GM23248 (cell line): ENCODE results near the gene LTN1. TPM values are rescaled to one million over a fixed set of nuclear protein-coding genes. Genes with fewer than 3 reads are reported as not detected.

Experiments
- DNase-seq: peaks from one replicate; pipeline ENCODE4 v3.0.0-alpha.2; 2015
- H2AFZ ChIP-seq: fragments of 200-600 bp; sonication (generic); 2 replicates; pipeline ENCODE4 v1.6.1; 2016; ENCODE audit warnings: antibody characterized with exemption
- H3F3A ChIP-seq: fragments of 200-600 bp; sonication (generic); 2 replicates; pipeline ENCODE4 v1.6.1; 2016; ENCODE audit warnings: mild to moderate bottlenecking, antibody characterized with exemption, mixed run types; ENCODE audit not compliant: insufficient read depth
- H3K27ac ChIP-seq: fragments of 200-600 bp; sonication (generic); 2 replicates; pipeline ENCODE4 v1.5.1; 2016; ENCODE audit warnings: mild to moderate bottlenecking
- H3K27me3 ChIP-seq: fragments of 200-600 bp; sonication (generic); replicated peaks from 2 replicates; pipeline ENCODE4 v1.6.1; 2016; ENCODE audit warnings: mild to moderate bottlenecking; ENCODE audit not compliant: insufficient read depth
- H3K36me3 ChIP-seq: fragments of 200-600 bp; sonication (generic); 2 replicates; pipeline ENCODE4 v1.6.1; 2016; ENCODE audit warnings: low read depth, mild to moderate bottlenecking
- H3K4me1 ChIP-seq: fragments of 200-600 bp; sonication (generic); 2 replicates; pipeline ENCODE4 v1.6.1; 2016; ENCODE audit warnings: mild to moderate bottlenecking; ENCODE audit not compliant: insufficient read depth
- H3K4me2 ChIP-seq: fragments of 200-600 bp; sonication (generic); one replicate; pipeline ENCODE4 v1.6.1; 2016; ENCODE audit warnings: mild to moderate bottlenecking; ENCODE audit not compliant: unreplicated experiment
- H3K4me3 ChIP-seq: fragments of 200-600 bp; sonication (generic); 2 replicates; pipeline ENCODE4 v1.5.1; 2016; ENCODE audit warnings: mild to moderate bottlenecking
- H3K79me2 ChIP-seq: fragments of 200-600 bp; sonication (generic); 2 replicates; pipeline ENCODE4 v1.6.1; 2016; ENCODE audit warnings: mild to moderate bottlenecking; ENCODE audit not compliant: insufficient read depth
- H3K9ac ChIP-seq: fragments of 200-600 bp; sonication (generic); 2 replicates; pipeline ENCODE4 v1.6.1; 2016; ENCODE audit warnings: mild to moderate bottlenecking
- H3K9me2 ChIP-seq: fragments of 200-600 bp; sonication (generic); 2 replicates; pipeline ENCODE4 v1.6.1; 2016; ENCODE audit warnings: mixed run types, mild to moderate bottlenecking, moderate library complexity; ENCODE audit not compliant: insufficient read depth
- H3K9me3 ChIP-seq: fragments of 200-600 bp; sonication (generic); one replicate; pipeline ENCODE4 v1.6.1; 2017; ENCODE audit warnings: low read depth
- H4K20me1 ChIP-seq: fragments of 200-600 bp; sonication (generic); 2 replicates; pipeline ENCODE4 v1.6.0; 2016; ENCODE audit not compliant: insufficient read depth
- EZH2 ChIP-seq: fragments of 200-600 bp; sonication (generic); IDR thresholded peaks from 2 replicates; pipeline ENCODE4 v1.6.1; 2018; ENCODE audit warnings: antibody characterized with exemption, mild to moderate bottlenecking; ENCODE audit not compliant: insufficient read depth, poor library complexity, severe bottlenecking
- EZH2phosphoT487 ChIP-seq: fragments of 200-600 bp; sonication (generic); IDR thresholded peaks from 2 replicates; pipeline ENCODE4 v1.6.1; 2018; ENCODE audit warnings: antibody characterized with exemption, moderate library complexity, mild to moderate bottlenecking, low read depth; ENCODE audit not compliant: insufficient read depth
- WGBS, 2 experiments: methylation state at CpG; one replicate each; pipeline ENCODE4 v1.1.6; 2015 to 2017; ENCODE audit warnings: low lambda C conversion rate in 2 of 2, low coverage in 1 of 2; ENCODE audit errors: missing lambda C conversion rate in 2 of 2; 5-methylcytosine and 5-hydroxymethylcytosine counted together
- in situ Hi-C: fragments of 300-500 bp; cut with MboI; formaldehyde crosslinking; loops from 2 replicates; pipeline ENCODE4 v1.15.0; 2020
- polyA plus RNA-seq: library from polyadenylated mRNA; unstranded; fragments of >200 nt; fragmentation: Nextera tagmentation; extraction: Ambion mirVana; gene quantifications from 2 replicates; pipeline ENCODE4 v1.2.1, GENCODE V29; 2016
- total RNA-seq: library from RNA; depleted of rRNA; stranded (reverse); fragments of >200 nt; shearing (Covaris generic); gene quantifications from 2 replicates; pipeline ENCODE4 v1.2.3, GENCODE V29; 2014

Gene LTN1
- total and polyA plus RNA-seq, 2 experiments from 2014 or later = 16.8 to 26.0 TPM

DNA sequence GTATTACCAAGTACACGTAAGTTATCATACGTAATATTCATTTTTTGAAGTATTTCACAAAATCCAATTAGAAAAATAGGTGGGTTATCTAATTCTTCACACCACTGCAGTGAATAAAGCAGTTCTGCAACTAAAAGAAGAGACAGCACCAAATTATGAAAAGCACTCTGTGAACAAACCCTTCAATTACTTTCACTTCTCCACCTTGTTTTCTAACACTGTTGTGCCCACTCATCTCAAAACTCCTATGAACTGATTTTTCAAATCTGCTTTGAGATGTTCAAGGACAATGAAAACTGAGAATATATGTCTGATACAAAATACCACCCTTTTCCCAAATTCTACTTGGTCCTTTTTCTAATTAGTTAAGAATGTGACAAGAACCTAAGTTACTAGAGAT lies 39.4 kb downstream of the LTN1 start:
- no peaks in the 10 kb centered on the region for H3K4me1 ChIP-seq
- H3K36me3 ChIP-seq = peaks cover 51% of the 10 kb centered on the region
- 98 to 100% methylated on average over 2 of the region's 2 CpGs for WGBS, 2 experiments
- in situ Hi-C loops = no loop called here
- H2AFZ ChIP-seq = no peak overlapping the region
- H3K4me3 ChIP-seq = no peak overlapping the region
- TF ChIP-seq EZH2phosphoT487 = no peak
- no peak for TF ChIP-seq EZH2
- H3F3A ChIP-seq = no peaks in the 10 kb centered on the region; the same call in 1 of the 2 replicates
- no peaks in the 10 kb centered on the region for H3K27me3 ChIP-seq
- H3K4me2 ChIP-seq = no peak overlapping the region
- no peaks in the 10 kb centered on the region for H3K9me2 ChIP-seq
- H3K27ac ChIP-seq = no peak overlapping the region
- no peaks in the 10 kb centered on the region for H4K20me1 ChIP-seq
- no peak overlapping the region for H3K9ac ChIP-seq
- H3K9me3 ChIP-seq = no peaks in the 10 kb centered on the region
- peaks cover 5% of the 10 kb centered on the region; the same call in 1 of the 2 replicates for H3K79me2 ChIP-seq
- no peak for DNase-seq

DNA sequence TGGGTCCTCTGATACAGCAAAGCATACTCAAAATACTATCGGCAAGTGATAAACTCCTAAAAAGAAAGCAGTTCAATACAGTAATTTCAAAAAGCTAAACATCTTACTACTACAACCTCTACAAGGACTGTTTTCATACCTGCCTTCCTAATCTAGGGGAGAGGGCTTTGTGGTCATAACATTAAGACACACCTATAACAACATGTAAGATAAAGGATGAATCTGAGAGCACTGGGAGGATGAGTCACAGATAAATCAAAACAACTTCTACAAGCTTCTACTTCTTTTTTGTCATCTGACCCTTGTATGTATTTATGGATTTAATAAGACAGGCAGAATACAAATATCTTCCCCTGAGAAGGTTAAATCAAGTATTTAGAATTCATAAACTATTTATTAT lies 40.0 kb downstream of the LTN1 start:
- no peak for DNase-seq
- Histone ChIP-seq H3K4me3 (no peak overlapping the region), H4K20me1 (no peaks in the 10 kb centered on the region), H3K4me1 (no peaks in the 10 kb centered on the region), H3K9ac (no peak overlapping the region), H3K27me3 (no peaks in the 10 kb centered on the region), H3K9me3 (no peaks in the 10 kb centered on the region), H3K79me2 (no peaks in the 10 kb centered on the region), H3F3A (no peaks in the 10 kb centered on the region; the same call in 1 of the 2 replicates), H3K36me3 (peaks cover 46% of the 10 kb centered on the region), H3K9me2 (no peaks in the 10 kb centered on the region), H2AFZ (no peak overlapping the region), H3K27ac (no peak overlapping the region), H3K4me2 (no peak overlapping the region)
- 94 to 100% methylated on average over 1 of the region's 1 CpG for WGBS, 2 experiments
- in situ Hi-C loops = no loop called here
- TF ChIP-seq EZH2 (no peak), EZH2phosphoT487 (no peak)

GRCh38 chr21:28949318-28949717 lies 43.4 kb downstream of the LTN1 start:
- H3K4me3 ChIP-seq = no peak overlapping the region
- no peaks in the 10 kb centered on the region for H3K9me2 ChIP-seq
- peaks cover 46% of the 10 kb centered on the region for H3K36me3 ChIP-seq
- no peaks in the 10 kb centered on the region for H3K79me2 ChIP-seq
- H3K27me3 ChIP-seq = no peaks in the 10 kb centered on the region
- H3F3A ChIP-seq = peaks cover 21% of the 10 kb centered on the region
- no peak overlapping the region for H3K9ac ChIP-seq
- peaks cover 8% of the 10 kb centered on the region for H3K4me1 ChIP-seq
- H2AFZ ChIP-seq = no peak overlapping the region
- WGBS, 2 experiments = 98 to 100% methylated on average over 2 of the region's 2 CpGs
- no peak for TF ChIP-seq EZH2phosphoT487
- TF ChIP-seq EZH2 = no peak
- DNase-seq = no peak
- in situ Hi-C loops = loop anchor here (25.0 kb wide), 1 partner anchor 887 kb away; no protein-coding TSS in a partner anchor
- no peaks in the 10 kb centered on the region for H4K20me1 ChIP-seq
- H3K27ac ChIP-seq = no peak overlapping the region
- H3K4me2 ChIP-seq = no peak overlapping the region
- no peaks in the 10 kb centered on the region for H3K9me3 ChIP-seq

DNA sequence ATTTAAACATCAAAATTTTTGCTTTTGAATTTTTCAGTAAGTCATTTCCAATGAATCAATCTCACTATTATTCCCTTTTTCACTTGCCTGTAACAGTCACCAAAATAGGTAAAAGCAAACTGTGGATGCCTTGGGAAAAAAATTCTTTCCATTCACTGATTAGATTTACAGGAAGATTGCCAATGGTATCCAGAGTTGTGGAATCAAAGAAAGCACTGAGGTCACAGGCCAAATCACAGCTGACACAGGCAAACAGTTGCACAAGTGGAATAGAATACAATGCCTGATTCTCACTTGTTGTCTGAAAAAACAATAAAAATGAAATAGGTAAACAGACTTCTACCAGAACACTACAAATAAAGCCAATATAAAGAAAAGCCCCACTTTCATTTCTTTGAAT lies 48.4 kb downstream of the LTN1 start:
- Histone ChIP-seq H3K27me3 (no peaks in the 10 kb centered on the region), H3F3A (peaks cover 29% of the 10 kb centered on the region), H3K36me3 (peaks cover 37% of the 10 kb centered on the region), H2AFZ (no peak overlapping the region), H3K27ac (peak overlapping the region; percentile 43), H3K9me2 (no peaks in the 10 kb centered on the region), H3K9me3 (no peaks in the 10 kb centered on the region), H3K4me1 (peaks cover 23% of the 10 kb centered on the region), H4K20me1 (no peaks in the 10 kb centered on the region), H3K4me2 (peak overlapping the region; percentile 11), H3K79me2 (no peaks in the 10 kb centered on the region), H3K4me3 (no peak overlapping the region; the same call in 1 of the 2 replicates), H3K9ac (peak overlapping the region; percentile 15)
- peak; percentile 28 for DNase-seq
- TF ChIP-seq EZH2 (no peak), EZH2phosphoT487 (no peak)
- in situ Hi-C loops = loop anchor here (25.0 kb wide), 1 partner anchor 882 kb away; no protein-coding TSS in a partner anchor

GRCh38 chr21:28943631-28944030 lies 49.0 kb downstream of the LTN1 start:
- no peak overlapping the region for H2AFZ ChIP-seq
- H3K4me1 ChIP-seq = peaks cover 23% of the 10 kb centered on the region
- peak overlapping the region; percentile 11 for H3K4me2 ChIP-seq
- no peaks in the 10 kb centered on the region for H4K20me1 ChIP-seq
- peak overlapping the region; percentile 15 for H3K9ac ChIP-seq
- H3K27ac ChIP-seq = peak overlapping the region; percentile 43
- peak overlapping the region; percentile 2; the same call in 1 of the 2 replicates for H3K4me3 ChIP-seq
- TF ChIP-seq EZH2 = no peak
- no peak for TF ChIP-seq EZH2phosphoT487
- H3K9me2 ChIP-seq = no peaks in the 10 kb centered on the region
- in situ Hi-C loops = loop anchor here (25.0 kb wide), 1 partner anchor 881 kb away; no protein-coding TSS in a partner anchor
- 1 to 4% methylated on average over 2 of the region's 2 CpGs for WGBS, 2 experiments
- peaks cover 29% of the 10 kb centered on the region for H3F3A ChIP-seq
- no peaks in the 10 kb centered on the region for H3K79me2 ChIP-seq
- H3K9me3 ChIP-seq = no peaks in the 10 kb centered on the region
- peak; percentile 68 for DNase-seq
- H3K36me3 ChIP-seq = peaks cover 37% of the 10 kb centered on the region
- H3K27me3 ChIP-seq = no peaks in the 10 kb centered on the region
